NB4 (cell line): ENCODE data around the gene ZNF579.

Experiments
- MAX ChIP-seq: IDR thresholded peaks from 2 replicates; pipeline ENCODE4 v1.6.1; 2011; ENCODE audit warnings: low read depth, low read length
- MYC ChIP-seq: IDR thresholded peaks from 2 replicates; pipeline ENCODE4 v1.6.1; 2011; ENCODE audit warnings: low read depth, low read length
- POLR2A ChIP-seq: IDR thresholded peaks from 2 replicates; pipeline ENCODE4 v1.6.1; 2011; ENCODE audit warnings: mild to moderate bottlenecking; ENCODE audit not compliant: insufficient read length; ENCODE audit errors: extremely low read depth
- TF ChIP-seq, protein P1 (sequence below): IDR thresholded peaks from one replicate; pipeline ENCODE4 v1.5.1; 2012; ENCODE audit warnings: low read depth, low read length

- TF ChIP-seq, protein P1, sequence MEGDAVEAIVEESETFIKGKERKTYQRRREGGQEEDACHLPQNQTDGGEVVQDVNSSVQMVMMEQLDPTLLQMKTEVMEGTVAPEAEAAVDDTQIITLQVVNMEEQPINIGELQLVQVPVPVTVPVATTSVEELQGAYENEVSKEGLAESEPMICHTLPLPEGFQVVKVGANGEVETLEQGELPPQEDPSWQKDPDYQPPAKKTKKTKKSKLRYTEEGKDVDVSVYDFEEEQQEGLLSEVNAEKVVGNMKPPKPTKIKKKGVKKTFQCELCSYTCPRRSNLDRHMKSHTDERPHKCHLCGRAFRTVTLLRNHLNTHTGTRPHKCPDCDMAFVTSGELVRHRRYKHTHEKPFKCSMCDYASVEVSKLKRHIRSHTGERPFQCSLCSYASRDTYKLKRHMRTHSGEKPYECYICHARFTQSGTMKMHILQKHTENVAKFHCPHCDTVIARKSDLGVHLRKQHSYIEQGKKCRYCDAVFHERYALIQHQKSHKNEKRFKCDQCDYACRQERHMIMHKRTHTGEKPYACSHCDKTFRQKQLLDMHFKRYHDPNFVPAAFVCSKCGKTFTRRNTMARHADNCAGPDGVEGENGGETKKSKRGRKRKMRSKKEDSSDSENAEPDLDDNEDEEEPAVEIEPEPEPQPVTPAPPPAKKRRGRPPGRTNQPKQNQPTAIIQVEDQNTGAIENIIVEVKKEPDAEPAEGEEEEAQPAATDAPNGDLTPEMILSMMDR = no peak
- TF ChIP-seq POLR2A (no peak), MYC (no peak), MAX (no peak)
Measured at GRCh38 chr19:55591555-55591954, 10.9 kb upstream of the ZNF579 start.
